AML-193 (cell line): ENCODE data around the gene LRRC8E.

Source experiments
- DNase-seq, 2 experiments: peaks; one replicate each; lab custom pipeline; 2025; lab: John Stamatoyannopoulos, UW

The LRRC8E gene

DNA sequence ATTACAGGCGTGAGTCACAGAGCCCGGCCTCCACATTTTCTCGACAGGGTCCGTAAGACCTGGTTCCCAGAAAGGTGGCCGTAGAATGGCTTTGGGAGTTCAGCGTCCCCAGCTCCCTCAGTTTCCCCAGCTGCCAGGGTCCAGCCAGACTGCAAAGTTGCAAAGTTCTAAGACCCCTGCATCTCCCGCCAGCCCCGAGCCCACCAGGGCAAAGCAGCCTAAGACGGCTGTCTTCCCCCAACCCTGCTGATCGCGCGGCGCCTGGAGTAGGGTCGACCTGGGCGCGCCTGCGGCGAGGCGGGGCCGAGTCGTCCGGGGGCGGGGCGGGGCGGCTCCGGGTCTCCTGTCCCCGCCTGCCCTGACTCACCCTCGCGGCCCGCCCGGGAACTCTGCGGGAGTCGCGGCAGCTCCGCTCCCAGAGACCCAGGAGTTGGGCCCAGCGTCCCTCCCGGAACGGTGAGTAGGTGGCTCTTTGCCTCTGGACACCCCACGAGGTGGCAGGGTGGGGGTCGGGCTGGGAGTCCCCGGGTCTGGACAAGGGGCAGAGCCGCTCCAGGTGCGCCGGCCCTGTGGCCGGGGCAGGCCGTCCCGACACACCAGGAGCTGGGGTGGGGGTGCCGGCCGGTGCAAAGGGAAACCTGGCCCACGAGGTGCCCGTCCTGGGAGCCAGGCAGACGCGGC is at the start of gene LRRC8E:
TSS of gene LRRC8E (plus strand) at position 366 of the 681 bp plus-strand sequence. CDS start 7,094 bp downstream, outside the sequence.
- no peak for DNase-seq

DNA sequence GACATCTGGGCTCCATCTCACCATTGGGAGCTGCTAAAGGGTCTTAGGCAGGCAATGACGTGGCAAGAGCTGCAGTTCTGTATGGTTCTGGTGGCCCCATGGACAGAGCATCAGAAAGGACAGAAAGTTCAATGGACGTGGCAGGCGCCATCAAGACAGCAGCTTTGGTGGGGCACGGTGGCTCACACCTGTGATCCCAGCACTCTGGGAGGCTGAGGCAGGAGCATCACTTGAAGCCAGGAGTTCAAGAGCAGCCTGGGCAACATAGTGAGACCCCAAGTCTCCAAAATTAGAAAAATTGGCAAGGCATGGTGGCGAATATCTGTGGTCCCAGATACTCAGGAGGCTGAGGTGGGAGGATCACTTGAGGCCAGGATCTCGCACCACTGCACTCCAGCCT is 48.8 kb upstream of the LRRC8E start:
- DNase-seq, result no peak

DNA sequence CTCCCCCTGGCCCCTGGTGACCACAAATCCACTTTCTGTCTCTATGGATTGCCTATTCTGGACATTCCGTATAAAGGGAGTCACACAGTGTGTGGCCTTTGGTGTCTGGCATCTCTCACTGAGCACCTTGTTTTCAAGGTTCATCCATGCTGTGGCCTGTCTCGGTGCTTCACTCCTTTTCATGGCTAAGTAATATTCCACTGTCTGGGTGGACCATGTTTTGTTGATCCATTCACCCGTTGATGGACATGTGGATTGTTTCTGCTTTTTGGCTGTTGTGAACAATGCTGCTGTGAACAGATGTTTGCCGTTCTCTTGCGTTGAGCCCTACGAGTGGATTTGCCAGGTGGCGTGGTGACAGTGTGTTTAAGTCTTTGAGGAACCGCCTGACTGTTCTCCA is 47.7 kb upstream of the LRRC8E start:
- no peak for DNase-seq

DNA sequence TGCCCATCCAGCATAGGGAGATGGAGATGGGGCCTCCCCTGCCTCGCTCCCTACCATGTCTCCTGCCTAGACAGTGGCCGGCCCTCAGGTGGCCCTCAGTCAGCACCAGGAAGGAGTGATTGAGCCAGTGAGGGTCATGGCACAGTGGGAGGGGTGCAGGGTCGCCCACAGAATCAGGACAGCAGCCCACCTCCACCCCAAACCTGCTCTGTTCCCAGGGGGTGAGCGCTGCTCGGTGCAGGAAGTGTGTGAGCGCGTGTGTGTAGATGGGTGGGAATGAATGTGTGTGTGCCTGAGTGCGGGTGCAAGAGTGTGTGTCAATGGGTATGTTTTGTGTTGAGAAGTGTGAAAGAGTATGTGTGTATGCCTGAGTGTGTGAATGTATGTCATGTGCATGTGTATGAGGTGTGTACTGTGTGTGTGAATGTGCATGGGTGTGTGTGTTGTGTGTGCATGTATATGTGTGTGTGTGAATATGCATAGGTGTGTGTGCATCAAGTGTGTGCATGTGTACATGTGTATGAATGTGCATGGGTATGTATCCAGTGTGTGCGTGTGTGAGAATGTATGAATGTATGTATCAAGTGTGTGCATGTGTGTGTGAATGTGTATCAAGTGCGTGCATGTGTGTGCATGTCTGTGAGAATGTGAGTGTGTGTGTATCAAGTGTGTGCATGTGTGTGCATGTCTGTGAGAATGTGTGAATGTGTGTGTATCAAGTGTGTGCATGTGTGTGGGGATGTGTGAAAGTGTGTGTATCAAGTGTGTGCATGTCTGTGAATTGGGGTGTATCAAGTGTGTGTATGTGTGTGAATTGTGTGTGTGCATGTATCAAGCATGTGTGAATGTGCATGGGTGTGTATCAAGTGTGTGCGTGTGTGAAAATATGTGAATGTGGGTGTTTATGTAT is 46.3 kb upstream of the LRRC8E start:
- DNase-seq, result no peak

DNA sequence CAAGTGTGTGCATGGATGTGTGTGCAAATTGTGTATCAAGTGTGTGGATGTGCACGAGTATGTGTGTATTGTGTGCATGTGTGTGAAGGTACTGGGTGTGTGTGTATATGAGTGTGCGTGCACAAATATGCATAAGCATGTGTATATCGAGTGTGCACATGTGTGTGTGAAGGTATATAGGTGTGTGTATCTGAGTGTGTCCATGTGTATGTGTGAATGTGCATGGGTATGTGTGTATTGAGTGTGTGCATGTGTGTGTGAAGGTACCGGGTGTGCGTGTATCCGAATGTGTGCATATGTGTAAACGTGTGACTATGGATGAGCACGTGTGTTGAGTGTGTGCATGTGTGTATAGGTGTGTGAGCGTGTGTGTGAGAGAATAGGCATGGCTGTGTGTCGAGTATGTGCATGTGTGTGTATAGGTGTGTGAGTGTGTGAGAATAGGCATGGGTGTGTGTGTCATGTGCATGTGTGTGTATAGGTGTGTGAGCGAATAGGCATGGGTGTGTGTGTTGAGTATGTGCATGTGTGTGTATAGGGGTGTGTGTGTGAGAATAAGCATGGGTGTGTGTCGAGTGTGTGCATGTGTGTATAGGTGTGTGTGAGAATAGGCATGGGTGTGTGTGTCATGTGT is 45.5 kb upstream of the LRRC8E start:
- no peak for DNase-seq

DNA sequence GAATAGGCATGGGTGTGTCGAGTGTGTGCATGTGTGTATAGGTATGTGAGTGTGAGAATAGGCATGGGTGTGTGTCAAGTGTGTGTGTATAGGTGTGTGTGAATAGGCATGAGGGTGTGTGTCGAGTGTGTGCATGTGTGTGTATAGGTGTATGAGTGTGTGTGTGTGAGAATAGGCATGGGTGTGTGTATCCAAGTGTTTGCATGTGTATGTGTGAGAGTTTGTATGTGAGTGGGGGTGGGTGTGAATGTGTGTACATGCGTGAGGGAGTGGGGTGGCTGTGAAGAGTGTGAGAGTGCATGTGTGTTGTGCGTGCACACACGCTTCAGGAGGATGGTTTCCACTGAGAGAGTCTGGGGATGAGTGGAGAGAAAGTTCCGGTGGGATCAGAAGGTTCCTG is 44.8 kb upstream of the LRRC8E start:
- DNase-seq, result no peak

DNA sequence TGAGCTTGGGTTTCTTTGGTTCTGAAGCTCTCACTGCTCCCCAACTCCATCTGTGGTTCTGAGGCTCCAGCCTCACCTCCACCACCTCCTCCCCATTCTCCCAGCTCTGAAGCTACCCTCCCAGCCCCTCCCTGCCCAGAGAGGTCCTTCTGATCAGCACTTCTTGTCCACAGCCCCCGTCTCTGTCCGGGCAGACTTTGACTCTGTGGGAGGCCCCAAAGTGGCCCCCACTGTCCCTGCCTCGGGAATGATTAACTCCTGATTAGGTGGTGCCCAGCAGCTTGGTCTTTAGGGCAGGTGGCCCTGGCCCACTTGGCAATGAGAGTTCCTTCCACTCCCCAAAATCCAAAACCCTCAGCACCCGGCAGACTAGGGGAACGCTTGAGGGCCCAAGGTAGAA is 43.9 kb upstream of the LRRC8E start:
- DNase-seq, result no peak

DNA sequence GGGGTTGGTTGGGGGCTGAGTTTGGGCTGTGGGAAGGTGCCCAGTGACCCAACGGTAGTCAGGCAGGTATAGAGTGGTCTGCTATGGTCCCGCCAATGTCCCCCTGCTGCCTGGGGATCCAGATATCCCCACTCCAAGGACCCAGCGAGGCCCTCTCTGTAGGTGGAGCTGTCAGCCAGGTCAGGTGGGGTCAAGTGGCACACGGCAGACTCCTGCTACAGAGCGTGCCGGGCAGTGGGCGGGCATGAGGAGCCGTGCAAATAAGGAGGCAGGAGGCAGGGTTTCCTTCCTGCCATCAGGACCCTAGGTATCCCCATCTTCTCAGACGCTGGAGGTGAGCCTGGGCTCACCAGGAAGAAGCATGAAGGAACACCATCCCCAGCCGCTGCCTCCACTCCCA is 43.4 kb upstream of the LRRC8E start:
- DNase-seq, result no peak

DNA sequence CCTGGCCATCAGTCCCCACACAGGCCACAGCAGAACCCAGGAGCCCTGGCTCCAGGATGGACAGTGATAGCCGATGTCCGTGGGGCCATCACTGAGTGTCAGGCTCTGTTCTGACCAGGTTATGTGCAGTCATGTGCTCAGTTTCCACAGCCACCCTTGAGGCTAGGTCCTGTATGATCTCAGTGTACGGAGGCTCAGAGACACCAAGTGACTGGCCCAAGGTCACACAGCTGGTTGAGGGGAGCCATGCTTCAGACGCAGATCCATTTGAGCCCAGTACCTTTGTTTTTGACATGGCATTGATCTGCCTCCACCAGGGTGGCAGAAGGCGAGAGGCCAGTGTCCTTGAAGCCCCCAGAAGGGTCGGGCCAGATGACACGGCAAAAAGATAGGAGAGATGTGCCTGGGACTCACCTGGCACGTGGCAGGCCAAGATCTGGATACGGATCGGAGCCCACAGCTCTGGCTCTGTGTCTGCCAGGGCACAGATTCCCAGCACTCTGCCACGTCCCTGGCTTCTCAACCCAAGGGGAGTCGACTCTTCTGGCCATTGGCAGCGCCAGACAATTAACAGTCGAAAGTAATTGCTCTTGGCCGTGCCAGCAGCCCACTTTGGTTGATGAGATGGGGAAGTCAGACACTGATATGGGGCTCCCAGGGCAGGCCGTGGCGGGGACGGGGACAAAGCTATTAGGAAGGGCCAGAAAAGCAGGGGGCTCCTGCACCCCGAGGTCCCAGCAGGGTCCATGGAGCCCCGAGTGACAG is 42.7 kb upstream of the LRRC8E start:
- DNase-seq, result no peak

DNA sequence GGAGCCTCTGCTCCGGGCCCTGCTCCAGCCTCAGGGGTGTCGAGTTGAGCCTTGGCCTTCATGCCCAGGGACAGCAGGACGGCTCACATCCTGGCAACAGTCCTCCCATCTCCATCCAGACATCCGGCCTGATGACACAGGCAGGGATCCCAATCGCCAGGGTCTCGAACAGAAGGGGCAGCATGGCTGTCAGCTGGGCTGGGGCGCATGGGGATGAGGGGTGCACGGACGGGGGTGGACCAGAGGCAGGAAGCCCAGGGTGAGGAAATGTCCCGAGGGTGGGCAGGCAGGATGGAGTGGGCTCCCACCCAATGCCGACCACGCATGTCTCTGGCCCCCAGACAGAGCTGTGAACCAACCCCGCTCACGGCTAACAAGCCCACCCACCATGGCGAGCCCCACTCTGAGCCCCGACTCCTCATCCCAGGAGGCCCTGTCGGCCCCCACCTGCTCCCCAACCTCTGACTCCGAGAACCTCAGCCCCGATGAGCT is 42.1 kb upstream of the LRRC8E start:
- no peak for DNase-seq

DNA sequence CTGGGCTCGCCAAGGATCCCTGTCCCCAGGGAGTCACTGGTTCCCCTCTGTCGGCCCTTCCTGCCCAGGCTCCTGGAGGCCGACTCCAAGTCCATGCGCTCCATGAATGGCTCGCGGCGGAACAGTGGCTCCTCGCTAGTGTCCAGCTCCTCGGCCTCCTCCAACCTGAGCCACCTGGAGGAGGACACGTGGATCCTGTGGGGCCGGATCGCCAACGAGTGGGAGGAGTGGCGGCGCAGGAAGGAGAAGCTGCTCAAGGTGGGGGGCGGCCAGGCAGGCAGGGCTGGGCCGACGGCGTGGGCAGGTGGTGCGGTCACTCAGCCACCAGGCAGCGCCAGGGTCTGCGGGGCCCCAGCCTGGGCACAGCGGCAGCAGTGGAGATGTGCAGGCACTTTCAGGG is 40.6 kb upstream of the LRRC8E start:
- no peak for DNase-seq

DNA sequence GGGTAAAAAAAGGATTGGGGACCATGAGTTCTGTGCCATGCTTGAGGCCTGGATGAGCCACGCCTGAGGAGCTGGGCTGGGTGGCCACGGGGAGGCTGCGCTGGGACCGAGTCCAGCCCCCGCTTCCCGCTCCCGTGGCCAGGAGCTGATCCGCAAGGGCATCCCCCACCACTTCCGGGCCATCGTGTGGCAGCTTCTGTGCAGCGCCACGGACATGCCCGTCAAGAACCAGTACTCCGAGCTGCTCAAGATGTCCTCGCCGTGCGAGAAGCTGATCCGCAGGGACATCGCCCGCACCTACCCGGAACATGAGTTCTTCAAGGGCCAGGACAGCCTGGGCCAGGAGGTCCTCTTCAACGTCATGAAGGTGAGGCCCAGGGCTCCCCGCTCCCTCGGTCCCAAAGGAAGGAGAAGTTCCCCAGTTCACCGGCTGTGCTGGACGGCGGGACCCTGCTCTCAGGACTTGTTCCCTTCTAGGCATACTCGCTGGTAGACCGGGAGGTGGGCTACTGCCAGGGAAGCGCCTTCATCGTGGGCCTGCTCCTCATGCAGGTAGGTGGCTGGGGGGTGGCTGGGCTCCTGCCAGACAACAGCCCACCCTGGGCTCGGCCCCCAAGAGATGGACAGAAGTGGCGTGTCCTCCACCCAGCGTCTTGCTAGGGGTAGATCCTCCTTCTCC is 39.4 kb upstream of the LRRC8E start:
- DNase-seq, result no peak

DNA sequence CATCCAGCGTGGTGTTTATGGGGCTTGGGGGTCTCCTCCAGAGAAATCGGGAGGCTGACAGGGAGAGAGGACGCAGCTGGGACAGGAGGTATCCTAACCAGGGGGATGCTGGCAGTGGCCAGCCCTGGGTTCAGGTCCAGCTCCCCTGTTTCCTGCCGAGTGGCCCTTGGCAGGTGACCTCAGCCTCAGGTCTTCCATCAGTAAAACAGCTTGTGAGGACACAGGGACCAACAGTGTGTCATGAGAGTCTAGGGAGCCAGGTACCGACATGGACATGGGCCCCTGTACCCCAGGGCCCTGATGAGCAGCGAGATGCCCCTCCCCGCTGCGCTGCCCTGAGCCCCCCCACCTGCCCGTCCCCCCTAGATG is 38.7 kb upstream of the LRRC8E start:
- no peak for DNase-seq

DNA sequence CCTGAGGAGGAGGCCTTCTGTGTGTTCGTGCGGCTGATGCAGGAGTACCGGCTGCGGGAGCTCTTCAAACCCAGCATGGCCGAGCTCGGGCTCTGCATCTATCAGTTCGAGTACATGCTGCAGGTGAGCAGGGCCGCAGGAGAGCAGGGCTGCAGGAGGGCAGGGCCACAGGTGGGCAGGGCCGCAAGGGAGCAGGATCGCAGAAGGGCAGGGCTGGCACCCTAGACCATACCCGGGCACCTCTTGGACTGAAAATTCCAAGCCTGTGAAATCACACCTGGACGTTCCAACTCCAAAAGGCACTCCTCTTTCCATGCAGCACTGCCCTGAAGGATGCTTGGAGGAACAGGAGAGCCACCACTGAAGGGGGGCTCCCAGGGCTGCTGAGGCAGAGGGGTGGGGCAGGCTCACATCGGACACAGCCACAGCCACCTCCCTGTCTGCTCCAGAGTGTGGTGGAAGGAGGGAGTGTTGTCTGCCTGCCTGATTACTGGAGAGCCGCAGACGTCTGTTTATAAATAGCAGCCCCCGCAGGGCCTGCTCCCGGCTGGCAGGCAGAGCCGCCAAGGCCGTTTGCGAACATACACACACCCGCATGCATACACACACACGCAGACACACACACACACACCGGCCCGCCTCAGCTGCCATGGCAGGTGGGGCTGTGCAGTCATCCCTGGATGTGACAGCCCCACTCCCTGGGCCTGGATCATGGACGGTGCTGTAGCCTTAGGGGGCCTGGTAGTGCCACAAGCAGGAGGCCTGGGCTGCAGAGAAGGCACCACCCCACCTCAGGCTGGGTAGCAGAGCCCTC is 38.1 kb upstream of the LRRC8E start:
- DNase-seq, result no peak

DNA sequence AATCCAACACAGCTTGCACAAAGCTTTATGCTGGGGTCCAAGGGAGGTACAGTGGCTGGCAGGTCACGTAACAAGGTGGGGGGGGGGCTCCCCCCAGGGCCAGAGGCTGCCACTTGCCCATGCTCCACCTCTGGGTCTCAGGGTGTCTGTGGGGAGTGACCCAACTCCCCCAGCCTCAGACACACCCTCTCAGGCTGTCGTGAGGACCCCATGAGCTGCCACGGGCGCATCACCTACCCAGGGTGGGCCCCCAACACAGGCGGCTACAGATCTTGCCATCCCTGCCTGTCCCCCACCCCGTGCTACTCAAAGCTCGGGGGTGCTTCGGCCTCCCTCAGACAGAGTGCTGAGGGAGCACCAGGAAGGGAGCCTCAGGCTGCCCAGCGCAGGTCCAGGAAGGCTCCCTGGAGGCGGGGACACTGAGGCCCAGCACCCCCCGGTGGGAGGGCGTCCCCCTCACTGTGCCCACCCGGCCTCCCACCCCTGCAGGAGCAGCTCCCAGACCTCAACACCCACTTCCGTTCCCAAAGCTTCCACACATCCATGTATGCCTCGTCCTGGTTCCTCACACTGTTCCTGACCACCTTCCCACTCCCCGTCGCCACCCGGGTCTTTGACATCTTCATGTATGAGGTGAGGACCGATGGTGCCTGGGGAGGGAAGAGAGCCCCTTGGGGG is 37.2 kb upstream of the LRRC8E start:
- DNase-seq, result no peak

DNA sequence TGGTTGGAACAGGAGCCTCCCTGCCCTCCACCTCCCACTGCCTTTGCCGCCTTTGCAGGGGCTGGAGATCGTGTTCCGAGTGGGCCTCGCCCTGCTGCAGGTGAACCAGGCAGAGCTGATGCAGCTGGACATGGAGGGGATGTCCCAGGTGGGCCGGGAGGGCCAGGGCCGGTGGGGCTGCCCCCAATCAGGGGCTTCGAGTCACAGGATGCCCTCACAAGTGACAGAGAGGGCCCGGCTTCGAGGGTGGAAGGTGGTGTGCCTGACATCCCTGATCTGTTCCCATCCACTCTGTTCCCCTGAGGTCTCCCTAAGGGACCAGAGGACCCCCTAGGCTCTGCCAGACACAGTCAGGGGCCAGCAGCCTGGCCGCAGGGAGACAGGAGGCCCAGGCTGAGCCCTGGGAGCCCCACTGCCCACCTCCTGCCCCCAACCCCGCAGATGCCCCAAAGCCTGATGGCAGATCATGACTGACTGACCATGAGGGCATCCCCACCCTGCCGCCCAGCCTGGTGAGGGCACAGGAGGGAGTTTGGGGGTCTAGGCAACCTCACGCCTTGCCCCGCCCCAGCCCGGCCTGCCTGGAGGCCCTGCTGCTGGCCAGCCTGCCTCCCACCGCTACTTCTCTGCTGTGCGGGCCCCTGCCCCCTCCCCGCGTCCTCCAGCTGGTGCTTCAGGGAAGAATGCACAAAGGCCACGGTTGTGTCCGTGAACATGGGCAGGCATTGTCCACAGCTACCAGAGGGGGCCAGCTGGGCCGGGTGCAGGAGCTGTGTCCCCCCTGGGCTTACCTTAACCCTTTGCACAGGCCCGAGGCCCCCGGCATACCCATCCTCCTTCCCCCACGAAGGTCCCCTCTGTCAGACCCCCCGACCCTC is 36.4 kb upstream of the LRRC8E start:
- no peak for DNase-seq

DNA sequence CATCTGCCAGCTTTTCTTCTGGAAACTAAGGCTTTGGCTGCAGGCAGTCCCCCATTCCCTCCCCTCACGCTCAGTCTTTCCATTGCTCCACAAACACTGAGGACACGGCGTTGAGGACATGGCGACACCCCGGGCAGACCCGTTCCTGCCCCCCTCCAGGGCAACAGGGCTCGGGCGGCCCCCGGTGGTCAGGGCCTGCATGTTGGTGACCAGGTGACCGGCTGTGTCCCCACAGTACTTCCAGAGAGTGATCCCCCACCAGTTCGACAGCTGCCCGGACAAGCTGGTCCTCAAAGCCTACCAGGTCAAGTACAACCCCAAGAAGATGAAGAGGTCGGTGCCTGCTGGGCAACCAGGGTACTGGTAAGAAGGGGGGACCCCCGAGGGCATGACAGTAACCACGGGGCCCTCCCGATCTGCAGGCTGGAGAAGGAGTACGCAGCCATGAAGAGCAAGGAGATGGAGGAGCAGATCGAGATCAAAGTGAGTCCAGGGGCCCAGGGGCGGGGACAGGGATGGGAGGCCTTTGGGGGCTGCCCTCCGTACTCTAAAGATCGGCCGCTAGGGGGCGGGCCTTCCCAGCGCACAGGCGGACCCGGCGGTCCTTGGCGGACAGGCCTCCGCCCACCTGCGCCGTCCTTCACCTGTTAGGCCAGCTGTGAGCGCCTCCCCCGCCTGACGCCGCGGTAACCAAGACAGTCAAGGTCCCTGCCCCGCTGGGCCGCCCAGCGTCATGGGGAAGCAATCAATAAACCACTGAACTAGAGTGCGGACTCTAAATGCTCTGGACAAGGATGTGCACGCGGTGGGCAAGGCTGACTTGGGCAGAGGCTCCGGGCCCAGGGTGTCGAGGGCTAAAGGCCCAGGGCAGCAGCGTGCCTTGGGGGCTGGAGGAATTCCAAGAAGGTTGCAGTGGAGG is 35.2 kb upstream of the LRRC8E start:
- DNase-seq, result peak; percentile 9 to 23

DNA sequence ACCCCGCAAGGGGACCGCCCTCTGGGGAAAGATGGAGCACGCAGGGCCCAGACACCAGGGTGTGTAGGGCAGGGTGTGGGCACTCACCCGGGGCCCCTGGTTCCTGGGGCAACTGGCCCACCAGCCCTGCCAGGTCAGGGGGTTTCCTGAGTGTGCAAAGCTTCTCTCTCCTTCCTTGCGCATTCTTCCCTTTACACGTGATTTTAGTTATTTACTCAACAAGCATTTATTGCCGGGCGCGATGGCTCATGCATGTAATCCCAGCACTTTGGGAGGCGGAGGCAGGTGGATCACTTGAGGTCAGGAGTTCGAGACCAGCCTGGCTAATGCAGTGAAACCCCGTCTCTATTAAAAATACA is 34.6 kb upstream of the LRRC8E start:
- DNase-seq, result no peak
